B cell (primary cell): ENCODE results near the gene MUC5AC. TPM values are rescaled to one million over a fixed set of nuclear protein-coding genes. Genes with fewer than 3 reads are reported as not detected.

Source experiments
- ATAC-seq: fragments of 200-7000 bp; cut with Tn5 transposase; one replicate; pipeline ENCODE4 v1.10.0; 2021; ENCODE audit warnings: low read depth, mild to moderate bottlenecking, moderate number of reproducible peaks, moderate library complexity
- CTCF ChIA-PET: fragments of 350-600 bp; sonication (Branson Sonifier 250); formaldehyde crosslinking; loops from one replicate; lab custom pipeline; 2021; ENCODE audit warnings: antibody characterized with exemption, inconsistent platforms; lab: Charles Lee
- POLR2A ChIA-PET: fragments of 350-600 bp; sonication (Branson Sonifier 250); formaldehyde crosslinking; loops from one replicate; lab custom pipeline; 2021; ENCODE audit warnings: antibody characterized with exemption; lab: Charles Lee
- DNase-seq: peaks from one replicate; pipeline ENCODE4 v3.0.0; 2013
- H2AFZ ChIP-seq: 2 replicates; pipeline ENCODE4 v1.6.1; 2012; ENCODE audit warnings: mild to moderate bottlenecking, low read depth, low read length; ENCODE audit not compliant: insufficient read depth, poor library complexity, severe bottlenecking
- H3K27ac ChIP-seq, 2 donors: 1 replicate in 1 of 2; 2 replicates in 1 of 2; pipeline ENCODE4 v1.5.1; 2012 to 2013; ENCODE audit warnings: low read length in 2 of 2, mild to moderate bottlenecking in 2 of 2, moderate library complexity in 1 of 2
- H3K27me3 ChIP-seq, 4 experiments: fragments of 200-600 bp in 1 of 4; sonication (generic) in 1 of 4; replicated peaks in 1 of 4; 1 replicate in 2 of 4; 2 replicates in 2 of 4; pipeline versions ENCODE4 v1.6.1 to v1.7.0; 2013 to 2016; ENCODE audit warnings: low read length in 3 of 4, mild to moderate bottlenecking in 2 of 4, mixed read lengths in 1 of 4, moderate library complexity in 1 of 4; ENCODE audit not compliant: insufficient read depth in 4 of 4, control insufficient read depth in 3 of 4; ENCODE audit errors: control extremely low read depth in 1 of 4
- H3K36me3 ChIP-seq, 2 experiments: replicated peaks in 1 of 2; 1 replicate in 1 of 2; 2 replicates in 1 of 2; pipeline versions ENCODE4 v1.6.1 to v1.7.1; 2013; ENCODE audit warnings: low read length in 1 of 2; ENCODE audit not compliant: insufficient read depth in 2 of 2, control insufficient read depth in 1 of 2; ENCODE audit errors: control extremely low read depth in 1 of 2, extremely low read depth in 1 of 2
- H3K4me1 ChIP-seq, 2 donors: fragments of 200-600 bp in 1 of 2; sonication (generic) in 1 of 2; 1 replicate in 1 of 2; 2 replicates in 1 of 2; pipeline versions ENCODE4 v1.5.1 to v1.6.1; 2013 to 2017; ENCODE audit warnings: low read length in 2 of 2; ENCODE audit not compliant: control insufficient read depth in 2 of 2, insufficient read depth in 2 of 2
- H3K4me2 ChIP-seq: replicated peaks from 2 replicates; pipeline ENCODE3; 2012; ENCODE audit warnings: mild to moderate bottlenecking, low read depth, low read length; ENCODE audit not compliant: poor library complexity, severe bottlenecking
- H3K4me3 ChIP-seq, 5 experiments: fragments of 200-600 bp in 1 of 5; sonication (generic) in 1 of 5; 1 replicate in 3 of 5; 2 replicates in 2 of 5; pipeline versions ENCODE4 v1.5.1 to v1.7.0; 2011 to 2016; ENCODE audit warnings: low read length in 4 of 5, mild to moderate bottlenecking in 4 of 5, low read depth in 2 of 5, control low read depth in 1 of 5, moderate library complexity in 1 of 5; ENCODE audit not compliant: insufficient read depth in 1 of 5; ENCODE audit errors: control extremely low read depth in 1 of 5, extremely low read depth in 1 of 5
- H3K79me2 ChIP-seq: fragments of 200-600 bp; sonication (generic); one replicate; pipeline ENCODE4 v1.6.0; 2016; ENCODE audit warnings: low read length; ENCODE audit not compliant: control insufficient read depth, insufficient read depth
- H3K9ac ChIP-seq: fragments of 200-600 bp; sonication (generic); 2 replicates; pipeline ENCODE4 v1.6.1; 2017; ENCODE audit warnings: mild to moderate bottlenecking, low read length, moderate library complexity
- H3K9me3 ChIP-seq, 3 donors: one replicate each; pipeline versions ENCODE4 v1.6.1 to v1.7.1; 2013; ENCODE audit warnings: low read length in 2 of 3; ENCODE audit not compliant: control insufficient read depth in 2 of 3, insufficient read depth in 1 of 3; ENCODE audit errors: control extremely low read depth in 1 of 3
- H4K20me1 ChIP-seq: 2 replicates; pipeline ENCODE4 v1.6.0; 2012; ENCODE audit warnings: mild to moderate bottlenecking, low read length; ENCODE audit not compliant: insufficient read depth, control insufficient read depth, poor library complexity, severe bottlenecking
- H3K27ac Mint-ChIP-seq: one replicate; pipeline ENCODE4 v1.8.0; 2021; ENCODE audit warnings: mixed read lengths
- H3K27me3 Mint-ChIP-seq: one replicate; pipeline ENCODE4 v1.8.0; 2021; ENCODE audit warnings: mixed read lengths
- H3K4me1 Mint-ChIP-seq: one replicate; pipeline ENCODE4 v1.8.0; 2021; ENCODE audit warnings: mixed read lengths
- H3K4me3 Mint-ChIP-seq: one replicate; pipeline ENCODE4 v1.8.0; 2021; ENCODE audit warnings: mixed read lengths
- H3K9me3 Mint-ChIP-seq: one replicate; pipeline ENCODE4 v1.8.0; 2022; ENCODE audit warnings: mixed read lengths; ENCODE audit not compliant: insufficient read depth
- EZH2 ChIP-seq: IDR thresholded peaks from 2 replicates; pipeline ENCODE4 v1.6.1; 2012; ENCODE audit warnings: borderline replicate concordance, low read depth, mild to moderate bottlenecking, moderate library complexity, low read length; ENCODE audit not compliant: insufficient read depth, poor library complexity, severe bottlenecking
- WGBS: methylation state at CpG from one replicate; pipeline ENCODE4 v1.1.5; 2013; ENCODE audit warnings: missing lambda C conversion rate; ENCODE audit not compliant: insufficient coverage; 5-methylcytosine and 5-hydroxymethylcytosine counted together
- intact Hi-C: fragments of 100-400 bp; cut with micrococcal nuclease; formaldehyde crosslinking; loops from one replicate; pipeline ENCODE4 v1.10.0; 2022
- polyA plus RNA-seq: library from polyadenylated mRNA; depleted of rRNA; stranded (reverse); fragments of >200 nt; gene quantifications from 2 replicates; pipeline ENCODE4 v1.2.3, GENCODE V29; 2012
- total RNA-seq, 2 donors: library from RNA; stranded (reverse); fragments of 120-200 nt in 1 of 2; gene quantifications; 1 replicate in 1 of 2; 2 replicates in 1 of 2; pipeline versions ENCODE4 v1.2.3 to v1.2.4, GENCODE V29; 2013 to 2022
- TF ChIP-seq, protein P1 (sequence below): fragments of 200-600 bp; IDR thresholded peaks from one replicate; pipeline ENCODE4 v1.8.0; 2022; ENCODE audit warnings: antibody characterized with exemption, mild to moderate bottlenecking

Gene MUC5AC
- total and polyA plus RNA-seq, 2 donors (not counting 1 experiment from before 2014, with no cell fraction given): not detected

GRCh38 chr11:1149545-1149944, 8.2 kb upstream of the MUC5AC start:
- 96% methylated on average over 15 of the region's 16 CpGs for WGBS
- H3K27me3 Mint-ChIP-seq: no peaks in the 10 kb centered on the region
- Histone ChIP-seq H4K20me1 (no peaks in the 10 kb centered on the region), H3K79me2 (no peaks in the 10 kb centered on the region), H3K27me3 (peaks cover 0 to 8% (median 0%) of the 10 kb centered on the region in 4 experiments), H3K9me3 (peaks cover 0 to 20% (median 0%) of the 10 kb centered on the region in 3 donors), H3K9ac (no peak overlapping the region), H3K27ac (no peak overlapping the region), H3K4me1 (peaks cover 3 to 8% of the 10 kb centered on the region in 2 donors), H3K36me3 (no peaks in the 10 kb centered on the region), H3K4me2 (no peak overlapping the region), H2AFZ (no peak overlapping the region), H3K4me3 (no peak overlapping the region)
- CTCF ChIA-PET: no interaction called here
- intact Hi-C loops: no loop called here
- H3K9me3 Mint-ChIP-seq: peaks cover 5% of the 10 kb centered on the region
- no peak for DNase-seq
- H3K4me1 Mint-ChIP-seq: peaks cover 3% of the 10 kb centered on the region
- TF ChIP-seq, protein P1, sequence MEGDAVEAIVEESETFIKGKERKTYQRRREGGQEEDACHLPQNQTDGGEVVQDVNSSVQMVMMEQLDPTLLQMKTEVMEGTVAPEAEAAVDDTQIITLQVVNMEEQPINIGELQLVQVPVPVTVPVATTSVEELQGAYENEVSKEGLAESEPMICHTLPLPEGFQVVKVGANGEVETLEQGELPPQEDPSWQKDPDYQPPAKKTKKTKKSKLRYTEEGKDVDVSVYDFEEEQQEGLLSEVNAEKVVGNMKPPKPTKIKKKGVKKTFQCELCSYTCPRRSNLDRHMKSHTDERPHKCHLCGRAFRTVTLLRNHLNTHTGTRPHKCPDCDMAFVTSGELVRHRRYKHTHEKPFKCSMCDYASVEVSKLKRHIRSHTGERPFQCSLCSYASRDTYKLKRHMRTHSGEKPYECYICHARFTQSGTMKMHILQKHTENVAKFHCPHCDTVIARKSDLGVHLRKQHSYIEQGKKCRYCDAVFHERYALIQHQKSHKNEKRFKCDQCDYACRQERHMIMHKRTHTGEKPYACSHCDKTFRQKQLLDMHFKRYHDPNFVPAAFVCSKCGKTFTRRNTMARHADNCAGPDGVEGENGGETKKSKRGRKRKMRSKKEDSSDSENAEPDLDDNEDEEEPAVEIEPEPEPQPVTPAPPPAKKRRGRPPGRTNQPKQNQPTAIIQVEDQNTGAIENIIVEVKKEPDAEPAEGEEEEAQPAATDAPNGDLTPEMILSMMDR: no peak
- TF ChIP-seq EZH2: no peak
- no peak overlapping the region for H3K27ac Mint-ChIP-seq
- POLR2A ChIA-PET: no interaction called here
- ATAC-seq: no peak
- H3K4me3 Mint-ChIP-seq: no peak overlapping the region

DNA sequence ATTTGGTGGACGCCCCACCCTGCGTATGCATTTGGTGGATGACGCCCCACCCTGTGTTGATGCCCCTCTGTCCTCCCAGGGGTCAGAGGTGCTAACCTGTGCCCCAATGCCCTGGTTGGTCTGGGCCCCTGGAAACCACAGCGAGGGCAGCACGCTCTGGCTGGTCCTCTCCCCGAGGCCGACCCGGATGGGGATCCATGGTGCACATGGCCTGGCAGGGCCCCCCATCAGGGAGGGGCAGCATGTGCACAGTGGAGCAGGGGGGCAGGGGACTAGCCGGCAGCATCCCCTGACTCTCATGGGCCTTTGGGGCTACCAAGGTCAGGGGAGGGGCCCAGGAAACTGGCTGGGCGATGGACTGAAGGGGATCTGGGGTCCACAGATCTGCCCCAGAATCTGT, 7.6 kb upstream of the MUC5AC start:
- TF ChIP-seq EZH2: no peak
- TF ChIP-seq, protein P1: no peak
- no peak for DNase-seq

More for the DNA sequence above, 7.6 kb upstream of the MUC5AC start:
- no peak overlapping the region for H3K9ac ChIP-seq
- no peak overlapping the region for H3K27ac Mint-ChIP-seq
- H3K27ac ChIP-seq: no peak overlapping the region
- no peaks in the 10 kb centered on the region for H3K9me3 Mint-ChIP-seq
- no peak overlapping the region for H3K4me3 ChIP-seq
- no peaks in the 10 kb centered on the region for H3K27me3 Mint-ChIP-seq
- H3K9me3 ChIP-seq: peaks cover 0 to 17% (median 0%) of the 10 kb centered on the region in 3 donors
- no peak overlapping the region for H2AFZ ChIP-seq
- ATAC-seq: no peak
- no peaks in the 10 kb centered on the region for H3K79me2 ChIP-seq
- H3K36me3 ChIP-seq: no peaks in the 10 kb centered on the region
- intact Hi-C loops: no loop called here
- peaks cover 3 to 8% of the 10 kb centered on the region in 2 donors for H3K4me1 ChIP-seq
- no peaks in the 10 kb centered on the region for H4K20me1 ChIP-seq
- no peak overlapping the region for H3K4me2 ChIP-seq
- CTCF ChIA-PET: no interaction called here
- peaks cover 0 to 8% (median 0%) of the 10 kb centered on the region in 4 experiments for H3K27me3 ChIP-seq
- POLR2A ChIA-PET: no interaction called here
- no peak overlapping the region for H3K4me3 Mint-ChIP-seq
- 89% methylated on average over 10 of the region's 10 CpGs for WGBS
- peaks cover 3% of the 10 kb centered on the region for H3K4me1 Mint-ChIP-seq
